MG63 (cell line): ENCODE data around the gene BTBD17. TPM values are rescaled to one million over a fixed set of nuclear protein-coding genes. Genes with fewer than 3 reads are reported as not detected.

Experiments used
- total RNA-seq: library from RNA; depleted of rRNA; stranded (reverse); fragments of >200 nt; shearing (Covaris generic); gene quantifications from 2 replicates; pipeline ENCODE4 v1.2.3, GENCODE V29; 2014; ENCODE audit warnings: low replicate concordance; rRNA removed

BTBD17 gene
- total RNA-seq, 1 experiment from 2014 or later = not detected

Other genes with a start within 250 kb of the BTBD17 start
- 1,119 and 3,764 TPM in 2 replicates for gene RPL38, start 158.2 kb downstream of the BTBD17 start, total RNA-seq
- gene TTYH2, start 148.3 kb downstream of the BTBD17 start, total RNA-seq = 1.8 and 1.9 TPM in 2 replicates
- gene DNAI2, start 87.6 kb downstream of the BTBD17 start, total RNA-seq = not detected in 2 replicates
- not detected in 2 replicates for gene KIF19, start 35.6 kb downstream of the BTBD17 start, total RNA-seq
- not detected in 2 replicates for gene GPR142, start 5.6 kb upstream of the BTBD17 start, total RNA-seq
- 10.4 and 18.5 TPM in 2 replicates for gene GPRC5C, start 70.2 kb upstream of the BTBD17 start, total RNA-seq
- gene CD300A, start 104.8 kb upstream of the BTBD17 start, total RNA-seq = not detected in 2 replicates
- not detected in 2 replicates for gene CD300LB, start 169.6 kb upstream of the BTBD17 start, total RNA-seq
- 0.52 TPM in 1 of 2 replicates, not detected in the other for gene CD300C, start 184.2 kb upstream of the BTBD17 start, total RNA-seq
- gene CD300H, start 205.6 kb upstream of the BTBD17 start, total RNA-seq = not detected in 2 replicates
- not detected in 2 replicates for gene CD300LD, start 230.4 kb upstream of the BTBD17 start, total RNA-seq